Measurements from ENCODE around the gene SYNDIG1. TPM values are rescaled to one million over a fixed set of nuclear protein-coding genes. Genes with fewer than 3 reads are reported as not detected.

Gene SYNDIG1
- total RNA-seq, 1 experiment from 2014 or later: not detected

- intact Hi-C loops (cut with micrococcal nuclease; ENCODE audit: unreplicated experiment): no loop called here
- Mint-ChIP-seq H3K9me3 (ENCODE audit: low read depth, unreplicated experiment) (no peaks in the 10 kb centered on the region), H3K27me3 (ENCODE audit: unreplicated experiment) (peaks cover 41% of the 10 kb centered on the region), H3K27ac (ENCODE audit: unreplicated experiment) (no peak overlapping the region), H3K36me3 (ENCODE audit: insufficient read depth, unreplicated experiment) (no peaks in the 10 kb centered on the region), H3K4me1 (ENCODE audit: low read depth, unreplicated experiment) (no peaks in the 10 kb centered on the region), H3K4me3 (ENCODE audit: low read depth, unreplicated experiment) (no peak overlapping the region)
- CTCF ChIA-PET: no interaction called here
- TF ChIP-seq, protein P1, sequence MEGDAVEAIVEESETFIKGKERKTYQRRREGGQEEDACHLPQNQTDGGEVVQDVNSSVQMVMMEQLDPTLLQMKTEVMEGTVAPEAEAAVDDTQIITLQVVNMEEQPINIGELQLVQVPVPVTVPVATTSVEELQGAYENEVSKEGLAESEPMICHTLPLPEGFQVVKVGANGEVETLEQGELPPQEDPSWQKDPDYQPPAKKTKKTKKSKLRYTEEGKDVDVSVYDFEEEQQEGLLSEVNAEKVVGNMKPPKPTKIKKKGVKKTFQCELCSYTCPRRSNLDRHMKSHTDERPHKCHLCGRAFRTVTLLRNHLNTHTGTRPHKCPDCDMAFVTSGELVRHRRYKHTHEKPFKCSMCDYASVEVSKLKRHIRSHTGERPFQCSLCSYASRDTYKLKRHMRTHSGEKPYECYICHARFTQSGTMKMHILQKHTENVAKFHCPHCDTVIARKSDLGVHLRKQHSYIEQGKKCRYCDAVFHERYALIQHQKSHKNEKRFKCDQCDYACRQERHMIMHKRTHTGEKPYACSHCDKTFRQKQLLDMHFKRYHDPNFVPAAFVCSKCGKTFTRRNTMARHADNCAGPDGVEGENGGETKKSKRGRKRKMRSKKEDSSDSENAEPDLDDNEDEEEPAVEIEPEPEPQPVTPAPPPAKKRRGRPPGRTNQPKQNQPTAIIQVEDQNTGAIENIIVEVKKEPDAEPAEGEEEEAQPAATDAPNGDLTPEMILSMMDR (IDR thresholded peaks at IDR 0.05; ENCODE audit: unreplicated experiment): no peak
- DNase-seq: no peak
- BruUV-seq (replicated peaks): no TSS peak
Measured at GRCh38 chr20:24695529-24696225, 226.2 kb downstream of the SYNDIG1 start.

DNA sequence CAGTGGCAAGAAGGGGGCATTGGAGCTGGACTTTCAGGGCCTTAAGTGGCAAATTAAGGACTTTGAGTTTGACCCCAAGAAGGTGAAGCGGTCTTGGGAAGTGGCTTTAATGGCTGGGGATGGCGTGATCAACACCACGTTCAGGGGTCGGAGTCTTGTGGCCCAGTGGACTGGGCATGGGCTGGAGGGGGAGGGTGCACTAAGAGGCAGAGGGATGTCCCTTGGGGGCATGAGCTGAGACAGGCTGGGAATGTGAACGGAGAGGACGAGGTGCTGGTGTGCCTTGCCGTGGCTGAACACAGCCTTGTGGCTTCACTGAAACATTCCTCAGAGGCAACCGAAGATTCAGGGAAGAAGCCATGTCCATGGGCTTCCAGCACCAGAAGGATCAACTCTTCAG is 227.0 kb downstream of the SYNDIG1 start:
- Mint-ChIP-seq H3K4me3 (ENCODE audit: low read depth, unreplicated experiment) (no peak overlapping the region), H3K36me3 (ENCODE audit: insufficient read depth, unreplicated experiment) (no peaks in the 10 kb centered on the region), H3K27me3 (ENCODE audit: unreplicated experiment) (peaks cover 46% of the 10 kb centered on the region), H3K27ac (ENCODE audit: unreplicated experiment) (no peak overlapping the region), H3K9me3 (ENCODE audit: low read depth, unreplicated experiment) (no peaks in the 10 kb centered on the region), H3K4me1 (ENCODE audit: low read depth, unreplicated experiment) (no peaks in the 10 kb centered on the region)
- TF ChIP-seq, protein P1 (IDR thresholded peaks at IDR 0.05; ENCODE audit: unreplicated experiment): no peak
- CTCF ChIA-PET: no interaction called here
- no peak for DNase-seq
- no TSS peak for BruUV-seq (replicated peaks)
- intact Hi-C loops (cut with micrococcal nuclease; ENCODE audit: unreplicated experiment): no loop called here

- no peaks in the 10 kb centered on the region for H3K9me3 Mint-ChIP-seq (ENCODE audit: low read depth, unreplicated experiment)
- no TSS peak for BruUV-seq (replicated peaks)
- no peak overlapping the region for H3K27ac Mint-ChIP-seq (ENCODE audit: unreplicated experiment)
- H3K4me3 Mint-ChIP-seq (ENCODE audit: low read depth, unreplicated experiment): no peak overlapping the region
- intact Hi-C loops (cut with micrococcal nuclease; ENCODE audit: unreplicated experiment): no loop called here
- H3K27me3 Mint-ChIP-seq (ENCODE audit: unreplicated experiment): peaks cover 46% of the 10 kb centered on the region
- no peaks in the 10 kb centered on the region for H3K4me1 Mint-ChIP-seq (ENCODE audit: low read depth, unreplicated experiment)
- no peaks in the 10 kb centered on the region for H3K36me3 Mint-ChIP-seq (ENCODE audit: insufficient read depth, unreplicated experiment)
- TF ChIP-seq, protein P1 (IDR thresholded peaks at IDR 0.05; ENCODE audit: unreplicated experiment): no peak
- CTCF ChIA-PET: no interaction called here
- DNase-seq: no peak
Measured at GRCh38 chr20:24697411-24697810, 228.0 kb downstream of the SYNDIG1 start.

GRCh38 chr20:24698189-24698588 is 228.8 kb downstream of the SYNDIG1 start:
- TF ChIP-seq, protein P1 (IDR thresholded peaks at IDR 0.05; ENCODE audit: unreplicated experiment): no peak
- DNase-seq: no peak
- no peak overlapping the region for H3K27ac Mint-ChIP-seq (ENCODE audit: unreplicated experiment)
- H3K36me3 Mint-ChIP-seq (ENCODE audit: insufficient read depth, unreplicated experiment): no peaks in the 10 kb centered on the region
- peaks cover 46% of the 10 kb centered on the region for H3K27me3 Mint-ChIP-seq (ENCODE audit: unreplicated experiment)
- CTCF ChIA-PET: no interaction called here
- BruUV-seq (replicated peaks): no TSS peak
- H3K4me3 Mint-ChIP-seq (ENCODE audit: low read depth, unreplicated experiment): no peak overlapping the region
- intact Hi-C loops (cut with micrococcal nuclease; ENCODE audit: unreplicated experiment): no loop called here
- no peaks in the 10 kb centered on the region for H3K4me1 Mint-ChIP-seq (ENCODE audit: low read depth, unreplicated experiment)
- no peaks in the 10 kb centered on the region for H3K9me3 Mint-ChIP-seq (ENCODE audit: low read depth, unreplicated experiment)
